BE2C (cell line): ENCODE measurements around the gene PI16.

Experiments used
- DNase-seq: peaks from one replicate; pipeline ENCODE4 v3.0.0-alpha.2; 2020
- H3K27me3 ChIP-seq: fragments of 250-450 bp; sonication (Bioruptor Pico); 2 replicates; pipeline ENCODE4 v1.5.1; 2020; ENCODE audit warnings: mild to moderate bottlenecking
- H3K36me3 ChIP-seq: fragments of 250-450 bp; sonication (Bioruptor Pico); 2 replicates; pipeline ENCODE4 v1.5.1; 2020; ENCODE audit warnings: mild to moderate bottlenecking
- H3K4me1 ChIP-seq: fragments of 250-450 bp; sonication (Bioruptor Pico); 2 replicates; pipeline ENCODE4 v1.5.1; 2020
- H3K4me3 ChIP-seq: 2 replicates; pipeline ENCODE4 v1.5.1; 2011; ENCODE audit warnings: low read depth, low read length
- H3K9me3 ChIP-seq: fragments of 250-450 bp; sonication (Bioruptor Pico); 2 replicates; pipeline ENCODE4 v1.5.1; 2020
- CTCF ChIP-seq: IDR thresholded peaks from 2 replicates; pipeline ENCODE4 v1.5.1; 2012; ENCODE audit warnings: mild to moderate bottlenecking, low read depth, low read length

The PI16 gene

GRCh38 chr6:36956446-36956820, 1.9 kb downstream of the PI16 start:
- Histone ChIP-seq H3K27me3 (no peaks in the 10 kb centered on the region), H3K36me3 (no peaks in the 10 kb centered on the region), H3K4me3 (no peak overlapping the region), H3K9me3 (no peaks in the 10 kb centered on the region), H3K4me1 (peaks cover 5% of the 10 kb centered on the region; the same call in 1 of the 2 replicates)
- TF ChIP-seq CTCF: no peak
- DNase-seq: no peak

GRCh38 chr6:36957773-36958271, 3.3 kb downstream of the PI16 start:
- H3K36me3 ChIP-seq: no peaks in the 10 kb centered on the region
- H3K4me1 ChIP-seq: peaks cover 5% of the 10 kb centered on the region; the same call in 1 of the 2 replicates
- no peaks in the 10 kb centered on the region for H3K9me3 ChIP-seq
- DNase-seq: no peak
- H3K4me3 ChIP-seq: no peak overlapping the region
- no peaks in the 10 kb centered on the region for H3K27me3 ChIP-seq
- no peak for TF ChIP-seq CTCF

GRCh38 chr6:36958775-36959554, 4.4 kb downstream of the PI16 start:
- Histone ChIP-seq H3K4me3 (no peak overlapping the region), H3K9me3 (no peaks in the 10 kb centered on the region), H3K27me3 (no peaks in the 10 kb centered on the region), H3K4me1 (peaks cover 5% of the 10 kb centered on the region; the same call in 1 of the 2 replicates), H3K36me3 (no peaks in the 10 kb centered on the region)
- no peak for TF ChIP-seq CTCF
- no peak for DNase-seq

- no peak for DNase-seq
- no peak for TF ChIP-seq CTCF
- Histone ChIP-seq H3K9me3 (no peaks in the 10 kb centered on the region), H3K27me3 (no peaks in the 10 kb centered on the region), H3K36me3 (no peaks in the 10 kb centered on the region), H3K4me1 (peaks cover 5% of the 10 kb centered on the region; the same call in 1 of the 2 replicates), H3K4me3 (no peak overlapping the region)
Measured at GRCh38 chr6:36959555-36960250, 5.2 kb downstream of the PI16 start.

GRCh38 chr6:36961441-36962435, 7.2 kb downstream of the PI16 start:
- no peaks in the 10 kb centered on the region for H3K9me3 ChIP-seq
- peaks cover 5% of the 10 kb centered on the region; the same call in 1 of the 2 replicates for H3K4me1 ChIP-seq
- DNase-seq: no peak
- TF ChIP-seq CTCF: no peak
- H3K4me3 ChIP-seq: no peak overlapping the region
- H3K27me3 ChIP-seq: no peaks in the 10 kb centered on the region
- H3K36me3 ChIP-seq: peaks cover 4% of the 10 kb centered on the region; the same call in 1 of the 2 replicates
